ENCODE results near the gene PCBD1.

PCBD1 gene

DNA sequence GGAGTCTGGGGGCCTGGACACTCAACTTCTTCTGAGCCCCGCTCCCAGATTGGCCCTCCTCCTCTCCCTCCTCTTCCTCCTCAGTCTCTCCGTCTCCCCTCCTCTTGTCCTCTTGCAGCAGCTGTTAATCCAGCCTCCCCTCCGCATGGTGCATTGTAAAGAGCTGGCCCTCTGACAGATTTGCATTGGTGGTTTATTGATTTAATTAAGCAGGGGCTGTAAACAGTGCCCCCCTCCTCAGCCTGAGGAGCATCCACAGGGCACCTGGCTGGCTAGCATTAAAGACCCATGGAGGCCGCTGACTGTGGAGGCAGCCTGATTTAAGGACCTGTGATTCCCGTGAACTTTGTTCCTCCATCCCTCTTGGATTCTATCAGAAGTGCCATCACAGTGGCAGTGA lies 28.9 kb upstream of the PCBD1 start:
- DNase-seq = no peak

DNA sequence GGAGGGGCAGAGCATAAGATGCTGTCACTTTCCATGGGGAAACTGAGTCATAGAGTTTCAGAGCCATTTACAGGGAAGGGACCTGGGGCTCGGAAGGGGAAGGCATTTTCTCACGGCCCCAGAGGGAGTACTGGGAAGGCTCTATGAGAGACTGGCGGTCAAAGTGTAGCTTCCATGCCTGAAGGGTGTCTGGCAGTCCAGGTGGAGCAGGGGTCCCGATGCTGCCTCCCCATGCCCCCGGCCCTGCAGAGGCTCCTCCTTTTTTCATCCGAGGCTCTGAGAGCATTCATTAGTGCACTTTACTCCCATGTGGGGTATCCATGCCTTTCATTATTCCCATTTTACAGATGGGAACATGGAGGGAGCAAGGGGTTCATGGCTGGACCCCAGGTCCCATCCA lies 27.9 kb upstream of the PCBD1 start:
- no peak for DNase-seq

DNA sequence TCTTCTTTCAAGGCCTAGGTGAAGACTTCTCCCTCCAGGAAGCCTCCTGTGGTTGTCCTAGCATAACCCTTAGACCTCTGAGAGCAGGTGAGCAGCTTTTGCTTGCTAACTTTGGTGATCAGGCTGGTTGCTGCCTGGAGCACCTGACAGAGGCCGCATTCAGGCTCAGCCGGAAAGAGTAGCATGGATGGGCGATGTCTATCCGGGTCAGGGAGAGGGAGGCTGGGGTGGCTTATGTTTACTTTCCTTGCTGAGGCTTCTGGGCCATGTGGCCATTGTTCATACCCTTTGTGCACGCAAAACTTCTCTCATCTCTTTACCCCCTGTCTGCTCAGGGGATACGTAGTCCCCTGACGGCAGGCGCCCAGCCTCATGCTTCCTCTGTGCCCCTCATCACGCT lies 27.4 kb upstream of the PCBD1 start:
- no peak for DNase-seq

DNA sequence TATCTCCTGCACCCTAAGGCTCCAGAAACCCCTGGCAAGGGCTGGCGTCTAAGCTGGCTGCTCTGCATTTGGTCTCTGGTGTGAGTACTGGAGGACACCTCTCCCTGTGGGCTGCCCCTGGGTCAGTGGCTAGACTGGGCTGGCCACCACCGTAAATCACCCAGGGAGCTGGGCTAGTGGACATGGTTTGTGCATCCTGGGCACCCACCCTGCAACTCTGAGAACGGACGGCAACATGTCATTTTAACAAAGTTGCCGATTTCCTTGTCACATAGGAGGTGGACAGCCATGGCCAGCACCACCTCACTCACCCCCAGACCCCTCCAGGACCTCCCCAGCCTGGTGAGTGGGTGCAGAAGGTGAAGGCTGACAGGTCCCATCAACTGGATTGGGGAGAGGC lies 26.8 kb upstream of the PCBD1 start:
- no peak for DNase-seq

DNA sequence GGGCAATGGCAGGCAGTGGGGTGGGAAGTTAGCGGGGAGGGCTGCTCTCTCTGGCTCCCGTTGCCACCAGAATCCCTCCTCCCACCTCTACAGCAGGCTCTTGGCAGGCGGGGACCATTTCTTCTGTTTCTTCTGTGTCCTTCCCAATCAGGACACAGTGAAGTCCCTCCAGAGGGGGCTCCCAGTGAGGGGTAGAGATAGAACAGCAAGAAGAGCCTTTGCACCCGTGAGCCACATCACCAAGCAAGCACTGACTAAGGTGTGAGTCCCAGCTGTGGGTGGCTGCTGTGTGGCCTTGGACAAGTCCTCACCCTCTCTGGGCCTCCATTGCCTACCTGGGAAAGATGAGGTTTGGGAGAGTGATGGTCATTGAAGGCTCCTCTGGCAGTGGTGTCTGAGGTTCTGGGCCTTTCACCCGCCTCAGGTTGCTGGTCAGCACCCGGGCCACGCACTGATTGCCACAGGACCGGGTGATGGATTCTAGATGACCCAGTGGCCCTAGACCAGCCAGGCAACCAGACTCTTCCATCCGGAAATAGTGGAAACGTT lies 26.0 kb upstream of the PCBD1 start:
- DNase-seq = no peak

DNA sequence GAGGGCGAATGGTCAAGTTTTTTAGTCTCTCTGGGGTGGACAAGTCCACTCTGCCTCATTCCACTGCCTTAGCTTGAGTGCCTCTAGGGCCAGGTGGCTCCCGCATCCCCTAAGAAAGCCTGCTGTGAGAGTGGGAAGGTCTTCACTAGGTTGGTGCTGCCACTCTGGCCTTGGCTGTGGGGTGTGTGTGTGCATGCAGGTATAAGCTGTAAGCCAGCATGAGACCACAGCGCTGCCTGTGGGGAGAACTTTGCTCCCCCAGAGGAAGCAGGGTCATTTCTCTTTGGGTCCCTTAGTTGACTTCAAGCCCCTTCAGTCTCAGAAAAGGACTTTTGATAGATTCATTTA lies 25.5 kb upstream of the PCBD1 start:
- no peak for DNase-seq

DNA sequence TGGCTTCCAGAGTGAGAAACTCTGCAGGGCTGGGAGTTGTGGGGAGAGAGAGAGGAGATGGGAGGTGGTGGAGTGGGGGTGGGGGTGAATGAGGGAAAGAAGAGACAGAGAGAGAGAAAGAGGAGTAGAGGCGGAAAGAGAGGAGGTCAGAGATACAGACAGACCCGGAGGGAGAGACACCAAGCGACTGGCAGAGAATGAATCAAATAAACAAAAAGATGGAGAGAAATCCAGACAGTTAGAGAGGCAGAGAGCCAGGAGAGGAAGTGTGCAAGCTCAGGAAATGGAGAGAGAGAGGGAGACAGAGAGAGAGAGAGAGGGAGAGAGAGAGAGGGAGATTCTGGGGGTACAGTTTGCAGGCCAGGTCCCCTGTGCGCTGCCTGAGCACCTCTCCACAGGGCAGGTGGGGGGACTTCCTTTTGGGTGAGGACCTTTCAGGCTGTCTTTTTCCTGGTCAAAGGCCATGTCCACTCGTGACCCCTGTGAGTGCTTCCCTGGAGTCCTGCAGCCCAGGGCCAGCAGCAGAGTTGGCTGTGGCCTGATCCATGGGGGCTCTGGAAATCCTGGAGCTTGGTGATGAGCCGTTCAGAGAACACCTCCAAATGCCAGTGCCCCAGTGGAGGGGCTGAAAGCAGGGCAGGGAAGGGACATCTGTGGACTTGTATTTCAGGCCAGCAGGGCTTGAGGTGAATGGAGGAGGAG lies 25.0 kb upstream of the PCBD1 start:
- no peak for DNase-seq

DNA sequence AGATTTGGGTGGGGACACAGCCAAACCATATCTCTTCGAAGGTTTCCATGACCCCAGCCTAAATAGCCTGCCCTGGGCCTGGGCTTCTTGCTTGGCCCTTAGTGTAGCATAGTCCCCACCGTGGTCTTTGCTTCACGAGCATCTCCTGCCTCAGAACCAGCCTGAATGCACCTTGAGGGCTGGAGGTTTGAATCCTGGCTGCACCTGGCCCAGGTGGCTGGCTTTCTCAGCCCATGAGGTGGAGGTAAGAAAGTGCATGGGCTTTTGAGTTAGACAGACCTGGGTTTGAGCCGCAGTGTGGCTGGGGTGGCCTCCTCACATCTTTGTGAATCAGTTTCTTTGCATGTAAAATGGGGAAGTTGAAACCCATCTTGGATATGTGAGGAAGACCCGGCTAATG lies 24.2 kb upstream of the PCBD1 start:
- DNase-seq = no peak

DNA sequence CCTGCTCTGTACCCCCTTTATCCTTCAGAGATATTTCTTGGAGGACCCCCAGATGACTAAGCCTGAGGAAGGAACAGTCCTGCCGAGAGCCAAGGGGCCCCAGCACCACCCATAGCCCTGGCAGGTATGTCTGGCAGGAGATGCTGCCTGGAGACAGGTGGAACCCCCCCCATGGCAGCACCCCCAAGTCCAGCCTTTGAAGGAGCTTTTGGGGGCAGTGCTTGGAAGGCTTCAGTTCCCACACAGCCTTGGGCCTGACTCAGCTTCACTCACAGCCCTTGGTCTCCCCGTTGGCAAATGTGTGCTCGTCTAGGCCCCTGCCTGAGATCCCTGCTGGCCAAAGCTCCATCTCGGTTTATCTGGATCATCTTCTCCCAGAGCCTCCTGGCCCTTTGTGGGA lies 23.0 kb upstream of the PCBD1 start:
- no peak for DNase-seq

DNA sequence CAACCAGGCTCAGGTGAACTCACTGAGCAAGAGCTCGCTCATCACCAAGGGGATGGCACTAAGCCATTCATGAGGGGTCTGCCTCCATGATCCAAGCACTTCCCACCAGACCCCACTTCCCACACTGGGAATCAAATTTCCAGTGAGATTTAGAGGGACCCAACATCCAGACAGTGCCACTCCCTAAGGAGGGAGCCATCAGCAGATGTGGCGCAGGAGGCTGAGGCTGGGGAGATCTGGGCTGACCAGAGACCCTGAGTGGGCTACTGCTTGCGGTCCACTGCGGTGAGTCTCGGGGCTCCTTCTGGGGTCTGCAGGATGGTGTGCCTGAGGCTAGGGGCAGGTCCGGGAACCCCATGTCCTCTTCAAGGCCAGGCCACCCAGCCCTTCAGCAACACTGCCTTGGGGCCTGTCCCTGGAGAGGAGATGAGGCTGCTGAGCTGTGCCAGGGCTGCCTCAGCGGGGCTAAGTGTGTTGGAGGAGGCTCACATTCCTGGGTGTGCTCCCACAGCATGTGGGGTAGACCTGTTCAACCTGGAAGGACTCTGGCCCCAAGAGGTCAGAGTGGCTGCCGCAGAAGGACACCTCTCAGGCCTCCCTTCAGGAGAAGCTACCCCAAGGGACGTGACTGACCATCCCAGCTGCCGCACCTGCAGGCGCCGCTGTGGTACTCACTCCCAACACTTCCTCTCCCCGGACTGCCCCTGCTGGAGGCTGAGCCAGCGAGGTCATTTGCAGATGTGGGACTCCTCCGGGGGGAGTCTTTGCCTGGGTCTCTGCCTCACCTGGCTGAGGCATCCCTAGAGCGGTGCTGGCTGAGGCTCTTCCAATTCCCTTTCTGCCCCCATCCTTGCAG lies 22.3 kb upstream of the PCBD1 start:
- no peak for DNase-seq

DNA sequence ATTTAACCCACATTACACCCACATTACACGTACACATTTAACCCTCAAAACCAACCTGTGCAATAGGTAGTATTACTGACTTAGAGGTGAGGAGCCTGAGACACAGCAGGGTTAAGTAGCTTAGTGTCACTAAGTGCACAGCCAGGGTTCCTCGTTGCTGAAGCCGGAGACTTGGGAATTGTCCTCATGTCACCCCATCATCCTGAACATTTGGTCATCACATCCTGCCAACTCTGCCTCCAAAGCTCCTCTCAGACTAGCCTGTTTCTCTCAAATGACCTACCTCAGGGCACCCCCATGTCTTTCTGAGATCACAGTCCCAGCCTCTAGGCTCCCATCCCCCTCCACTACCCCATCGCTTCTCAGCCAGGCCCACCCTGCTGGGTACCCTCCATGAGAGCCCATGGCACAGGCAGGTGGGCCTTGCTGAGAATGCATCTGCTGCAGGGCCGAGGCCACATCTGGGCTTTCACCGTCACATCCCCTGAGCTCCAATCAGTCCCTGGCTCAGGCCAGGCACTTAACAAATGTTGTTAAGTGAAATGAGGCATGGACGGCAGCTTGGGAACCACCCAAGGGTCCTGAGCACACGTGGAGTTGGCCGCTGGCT lies 21.1 kb upstream of the PCBD1 start:
- no peak for DNase-seq

DNA sequence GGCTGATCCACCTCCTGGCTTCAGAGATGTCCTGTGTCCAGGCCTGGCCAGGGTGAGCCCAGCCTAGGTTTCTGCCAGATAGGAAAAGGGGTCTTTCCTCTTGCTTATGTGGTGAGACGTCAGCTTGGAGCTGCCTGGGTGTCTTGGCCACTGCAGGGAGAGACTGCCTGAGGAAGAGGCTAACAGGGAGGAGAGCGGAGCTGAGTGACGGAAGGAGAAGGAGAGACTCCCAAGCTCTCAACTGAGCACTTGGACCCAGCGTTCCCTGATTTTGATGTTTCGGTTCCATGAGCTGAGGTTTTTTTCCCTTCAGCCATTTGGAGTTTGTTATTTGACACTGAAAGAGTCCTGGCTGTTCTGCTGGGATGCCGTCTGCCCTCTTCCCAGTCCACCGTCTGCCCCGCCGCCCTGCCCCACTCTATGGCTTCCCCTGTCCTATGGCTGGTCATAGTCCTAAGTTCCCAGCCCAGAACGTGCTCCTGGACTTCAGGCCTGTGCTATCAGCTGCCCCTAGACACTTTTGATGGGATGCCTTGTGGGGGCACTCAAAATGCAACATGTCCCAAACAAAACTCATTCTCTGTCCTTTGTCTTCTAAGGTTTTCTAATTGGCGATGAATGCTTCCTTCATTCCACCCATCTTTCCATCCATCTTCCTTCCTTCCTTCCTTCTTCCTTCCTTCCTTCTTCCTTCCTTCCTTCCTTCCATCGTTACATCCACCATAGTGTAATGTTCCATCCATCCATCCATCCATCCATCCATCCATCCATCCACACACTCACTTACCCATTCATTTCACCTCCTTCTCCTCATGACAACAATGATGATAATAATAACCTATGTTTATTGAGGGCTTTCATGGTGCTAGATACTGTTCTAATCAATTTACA lies 20.3 kb upstream of the PCBD1 start:
- no peak for DNase-seq

DNA sequence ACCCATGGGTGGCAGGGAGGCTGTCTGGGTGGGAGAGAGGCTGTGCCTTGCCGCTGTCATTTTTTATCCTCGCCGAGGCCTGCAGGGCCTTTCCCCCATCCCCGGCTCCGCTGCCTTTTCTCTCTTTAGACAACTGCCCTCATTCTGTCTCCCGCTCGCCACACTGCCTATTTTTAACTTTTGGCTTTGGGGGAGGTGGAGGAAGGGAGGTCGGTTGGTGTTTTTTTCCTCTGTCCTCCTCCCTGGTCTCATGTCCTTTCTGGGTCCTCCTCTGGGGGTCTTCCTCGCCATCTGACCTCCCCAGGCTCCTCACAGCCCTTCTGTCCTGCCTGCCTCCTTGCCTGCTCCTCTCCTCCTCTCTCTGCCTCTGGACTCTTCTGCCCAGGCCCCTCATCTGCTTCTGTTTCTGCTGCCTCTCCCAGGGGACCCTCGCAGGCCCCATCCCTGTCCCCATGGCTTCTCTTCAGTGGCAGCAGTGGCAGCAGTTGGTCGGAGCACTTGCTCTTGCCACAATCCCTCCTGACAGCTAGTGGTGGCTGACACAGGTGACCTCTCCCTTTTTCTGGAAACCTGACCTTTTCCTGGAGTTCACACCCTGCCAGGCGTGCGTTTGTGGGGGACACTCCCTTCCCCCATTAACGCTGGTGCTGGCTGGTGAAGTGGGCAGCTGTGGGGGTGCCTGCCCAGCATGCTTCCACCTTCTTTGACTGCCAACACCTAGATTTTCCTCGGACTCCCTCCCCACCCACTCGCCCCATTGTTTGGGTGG lies 19.5 kb upstream of the PCBD1 start:
- no peak for DNase-seq

DNA sequence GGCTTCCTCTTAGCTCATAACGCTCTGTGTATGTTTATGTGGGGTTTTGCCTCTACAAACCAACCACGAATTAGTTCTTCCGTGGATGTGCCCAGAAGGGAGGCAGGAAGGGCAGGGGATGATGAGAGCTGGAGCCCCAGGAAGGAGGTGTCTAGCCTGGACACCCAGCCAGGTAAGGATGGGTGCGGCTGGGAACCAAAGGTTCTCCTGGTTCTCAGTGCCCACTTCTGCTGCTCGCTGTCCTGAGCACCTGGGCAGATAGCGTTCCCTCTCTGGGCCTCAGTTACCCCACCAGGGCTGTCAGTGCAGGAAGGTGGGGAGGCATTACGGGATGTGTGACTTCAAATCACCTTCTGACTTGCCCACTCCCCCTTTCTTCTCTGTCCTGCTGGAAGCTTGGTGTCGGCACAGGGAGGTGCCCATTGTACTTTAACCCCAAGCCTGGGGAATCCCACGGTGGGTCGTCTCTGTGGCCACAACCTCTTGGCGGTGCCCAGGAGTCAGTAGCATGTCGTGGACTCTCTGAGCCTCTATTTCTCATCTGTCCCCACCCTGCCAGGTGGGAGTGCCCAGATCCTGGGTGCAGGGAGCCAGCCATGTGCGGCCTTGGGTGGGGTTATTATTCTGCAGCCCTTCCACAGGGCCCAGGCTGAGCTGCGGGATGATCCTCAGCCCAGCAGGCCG lies 18.7 kb upstream of the PCBD1 start:
- no peak for DNase-seq

DNA sequence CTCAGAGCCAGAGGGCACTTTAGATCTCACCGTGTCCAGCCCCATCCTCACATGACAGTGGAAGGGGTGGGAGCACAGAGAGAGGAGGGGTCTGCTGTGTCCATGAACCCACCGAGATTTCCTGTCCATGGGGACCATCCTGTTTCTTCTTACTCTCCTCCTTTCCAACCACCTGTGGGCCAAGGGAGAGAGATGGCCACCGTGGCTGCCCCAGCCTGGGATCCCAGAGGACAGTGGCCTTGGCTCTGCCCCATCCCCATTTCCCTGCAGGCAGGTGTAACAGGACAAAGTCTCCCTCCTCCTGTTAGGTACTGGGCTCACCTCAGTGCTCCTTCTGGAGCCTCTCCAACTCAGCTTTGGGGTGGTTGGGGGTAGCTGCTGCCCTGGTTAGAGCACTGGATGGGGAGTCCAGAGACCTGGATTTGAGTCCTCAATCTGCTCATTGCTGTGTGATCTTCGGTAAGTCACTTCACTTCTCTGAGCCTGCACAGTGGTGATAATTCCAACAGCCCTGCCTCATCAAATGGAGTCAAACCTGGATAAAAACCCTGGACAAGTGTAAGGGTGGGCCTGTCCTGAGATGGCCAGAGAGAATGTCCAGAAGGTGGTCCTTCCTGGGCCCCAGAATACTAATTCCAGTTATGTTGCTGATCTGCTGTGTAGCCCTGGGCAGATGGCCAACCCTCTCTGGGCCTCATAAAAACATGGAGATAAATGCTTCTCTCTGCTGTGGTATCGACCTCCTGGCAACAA lies 17.8 kb upstream of the PCBD1 start:
- DNase-seq = no peak

DNA sequence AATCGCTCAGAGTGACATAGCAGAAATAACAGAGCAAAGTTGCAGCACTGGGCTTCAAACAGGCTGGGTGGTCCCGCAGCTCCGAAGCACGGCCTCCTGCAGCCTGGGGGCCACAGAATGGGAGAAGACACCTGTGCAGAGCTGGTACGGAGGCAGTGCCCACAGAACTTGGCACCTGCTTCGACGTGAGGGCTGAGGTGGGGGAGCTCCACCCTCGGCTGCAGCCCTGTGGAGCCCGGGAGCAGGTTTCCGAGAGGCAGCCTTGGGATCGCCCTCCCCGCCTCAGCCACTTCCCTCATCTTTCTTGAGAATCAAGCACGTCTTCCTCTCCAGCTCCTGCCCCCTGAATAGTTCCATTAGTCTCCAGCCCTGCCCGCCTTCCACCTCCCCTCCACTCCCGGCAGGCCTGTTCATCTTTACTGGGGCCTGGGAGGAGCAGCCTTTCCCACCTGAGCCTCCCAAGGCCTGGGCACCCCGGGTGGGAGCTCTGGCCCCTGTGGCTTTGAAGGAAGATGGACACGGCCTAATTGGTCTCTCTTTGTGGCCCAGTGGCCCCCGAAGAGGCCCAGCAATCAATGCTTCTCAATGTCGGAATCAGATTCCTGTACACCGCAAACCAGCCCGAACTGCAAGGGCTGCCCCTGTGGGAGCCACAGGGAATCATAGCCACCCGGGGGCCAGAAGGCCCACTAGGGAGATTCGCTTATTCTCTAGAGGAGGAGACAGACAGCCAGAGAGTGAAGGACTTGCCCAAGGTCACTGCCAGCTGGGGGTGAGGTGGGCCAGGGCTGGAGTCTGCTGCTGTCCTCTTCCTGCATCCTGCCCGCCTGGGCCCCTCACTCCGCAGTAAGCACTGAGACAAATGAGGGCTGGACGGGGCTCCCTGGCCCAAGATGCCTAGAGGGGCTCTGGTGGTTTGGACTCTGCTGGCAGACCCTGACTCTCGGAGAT lies 17.0 kb upstream of the PCBD1 start:
- DNase-seq = no peak

DNA sequence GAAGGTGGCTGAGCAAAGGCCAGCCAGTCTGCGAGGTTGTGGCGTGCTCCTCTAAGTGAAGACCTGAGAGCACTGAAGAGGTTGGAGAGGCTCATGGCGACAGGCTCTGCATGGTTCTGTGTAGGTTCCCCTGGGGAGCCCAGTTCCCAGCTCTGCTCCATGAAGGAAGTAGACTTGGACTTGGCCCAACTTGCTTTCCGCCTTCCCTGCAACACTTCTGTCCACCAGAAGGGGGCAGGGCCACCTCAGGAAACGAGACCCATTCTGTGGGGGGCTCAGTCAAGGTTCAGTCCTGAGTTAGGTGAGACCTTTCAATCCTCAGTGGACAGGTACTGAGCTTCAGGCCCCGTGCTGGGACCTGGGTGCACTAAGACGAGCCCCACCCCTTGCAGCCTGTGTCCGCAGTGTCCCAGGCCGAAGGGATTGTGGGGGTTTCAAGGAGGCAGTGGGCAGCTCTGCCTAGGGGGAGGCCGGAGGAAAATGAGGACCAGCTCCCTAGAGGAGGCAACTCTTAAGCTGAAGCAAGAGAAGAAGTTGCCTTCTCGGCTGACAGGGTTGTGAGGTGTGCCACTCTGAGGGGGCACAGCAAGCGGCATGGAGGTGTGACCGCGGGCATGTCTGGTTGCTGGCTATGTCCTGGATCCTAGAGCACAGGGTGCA lies 15.0 kb upstream of the PCBD1 start:
- DNase-seq = peak in 1 of 4 experiments; percentile 4

DNA sequence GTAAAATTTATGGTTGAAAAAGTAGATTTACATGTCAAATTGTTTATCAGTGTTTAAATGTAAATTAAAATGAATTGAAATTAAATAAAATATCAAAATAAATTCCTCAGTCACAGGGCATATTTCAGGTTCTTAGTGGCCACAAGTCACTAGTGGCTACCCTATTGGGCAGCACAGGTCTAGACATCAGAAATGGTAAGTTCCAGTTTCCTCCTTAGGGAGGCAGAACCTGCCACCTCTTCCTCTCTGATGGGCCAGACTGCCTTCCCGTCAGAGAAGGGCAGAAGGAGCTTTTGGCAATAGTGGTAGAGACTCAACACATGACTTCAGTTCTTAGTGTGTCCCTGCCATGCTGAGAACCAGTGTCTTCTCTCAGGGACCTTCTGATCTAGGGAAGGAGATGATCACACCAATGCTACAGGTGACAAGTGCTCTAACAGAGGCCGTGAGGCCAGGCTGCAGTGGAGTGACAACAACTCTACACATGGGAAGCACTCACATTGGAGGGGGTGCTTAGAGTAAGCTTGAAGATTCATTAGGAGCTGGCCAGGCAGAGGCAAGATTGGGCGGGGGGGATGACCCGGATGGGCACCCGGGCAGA lies 14.4 kb upstream of the PCBD1 start:
- DNase-seq = no peak

Data from activated naive CD4-positive, alpha-beta T cell (primary cell).